GM12892 (cell line): Measurements from ENCODE around the gene ZFPM1.

Experiments used
- POLR2AphosphoS5 ChIP-seq: IDR thresholded peaks from 2 replicates; pipeline ENCODE4 v1.6.1; 2011; ENCODE audit warnings: low read depth, low read length, control low read depth
- TAF1 ChIP-seq: IDR thresholded peaks from 2 replicates; pipeline ENCODE4 v1.6.1; 2011; ENCODE audit warnings: low read depth, mild to moderate bottlenecking, control low read depth, low read length, borderline replicate concordance

DNA sequence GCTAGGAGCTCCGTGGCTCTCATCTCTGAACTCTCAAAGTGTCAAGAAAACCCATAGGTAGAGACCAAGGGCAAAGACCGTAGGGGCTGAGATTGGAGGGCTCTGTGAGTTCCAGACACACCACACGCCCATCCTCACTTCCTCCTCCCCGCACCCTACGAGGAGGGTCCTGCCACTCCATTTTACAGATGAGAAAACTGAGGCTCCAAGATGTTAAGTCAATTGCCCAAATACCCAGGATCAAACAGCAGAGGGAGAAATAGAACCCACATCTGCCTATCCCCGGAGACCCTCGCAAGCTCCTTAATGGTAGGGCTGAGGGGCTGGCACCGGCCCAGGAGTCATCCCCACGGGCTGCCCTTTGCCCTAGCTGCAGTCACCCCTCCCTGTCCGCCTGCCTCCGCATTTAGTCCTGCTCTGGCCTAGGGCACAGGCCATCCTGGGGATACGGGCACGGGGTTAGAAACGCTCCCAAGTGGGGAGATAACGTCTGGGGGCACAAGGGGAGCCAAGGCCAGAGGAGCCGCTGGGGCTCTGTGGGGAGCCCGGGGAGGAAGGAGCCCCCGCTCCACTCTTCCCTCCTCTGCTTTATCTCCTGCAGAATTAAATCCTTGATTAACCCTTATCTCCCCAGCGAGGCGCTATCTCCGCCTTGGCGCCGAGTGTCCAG is 63.0 kb downstream of the ZFPM1 start:
- no peak for TF ChIP-seq POLR2AphosphoS5
- no peak for TF ChIP-seq TAF1
